ENCODE measurements around the gene GNG12.

- TF ChIP-seq POLR2AphosphoS5 (IDR thresholded peaks at IDR 0.05) = no peak
- TF ChIP-seq POLR2A (IDR thresholded peaks at IDR 0.05) = no peak
Measured at GRCh38 chr1:67716800-67717199, 116.5 kb downstream of the GNG12 start.

Measured in upper lobe of left lung (tissue), 4 donors.